ENCODE results near the gene C14orf93.

GRCh38 chr14:23053426-23053825, 43.5 kb upstream of the C14orf93 start:
- no peak for TF ChIP-seq CTCF (IDR thresholded peaks at IDR 0.05)
- no peak for TF ChIP-seq POLR2AphosphoS5 (IDR thresholded peaks at IDR 0.05)
